GM19193 (cell line): Measurements from ENCODE around the gene GAS6.

Experiments used
- POLR2A ChIP-seq: IDR thresholded peaks from 4 replicates; pipeline ENCODE4 v1.6.1; 2011; ENCODE audit not compliant: insufficient read depth, insufficient read length; ENCODE audit errors: extremely low read depth

The GAS6 gene

GRCh38 chr13:113880651-113881611 lies 17.1 kb upstream of the GAS6 start:
- no peak for TF ChIP-seq POLR2A

- TF ChIP-seq POLR2A: no peak
Measured at GRCh38 chr13:113879494-113880360, 15.9 kb upstream of the GAS6 start.

GRCh38 chr13:113879017-113879416 lies 15.1 kb upstream of the GAS6 start:
- TF ChIP-seq POLR2A: no peak

GRCh38 chr13:113877149-113877990 lies 13.5 kb upstream of the GAS6 start:
- TF ChIP-seq POLR2A: no peak

GRCh38 chr13:113876346-113877148 lies 12.7 kb upstream of the GAS6 start:
- TF ChIP-seq POLR2A: no peak

GRCh38 chr13:113875837-113876281 lies 12.0 kb upstream of the GAS6 start:
- TF ChIP-seq POLR2A: no peak

- TF ChIP-seq POLR2A: no peak
Measured at GRCh38 chr13:113875429-113875815, 11.5 kb upstream of the GAS6 start.

- TF ChIP-seq POLR2A: no peak
Measured at GRCh38 chr13:113874579-113875428, 10.9 kb upstream of the GAS6 start.

GRCh38 chr13:113874177-113874576 lies 10.3 kb upstream of the GAS6 start:
- no peak for TF ChIP-seq POLR2A

GRCh38 chr13:113869263-113869662 lies 5.4 kb upstream of the GAS6 start:
- no peak for TF ChIP-seq POLR2A

- TF ChIP-seq POLR2A: no peak
Measured at GRCh38 chr13:113865427-113865826, 1.6 kb upstream of the GAS6 start.

GRCh38 chr13:113864273-113864890 lies 506 bp upstream of the GAS6 start:
- TF ChIP-seq POLR2A: no peak
